ENCODE measurements around the gene IP6K2. TPM values are rescaled to one million over a fixed set of nuclear protein-coding genes. Genes with fewer than 3 reads are reported as not detected.

The IP6K2 gene
- total and polyA plus RNA-seq, 2 of the 13 experiments (the other 11 are each of a cell fraction or from before 2014, with no cell fraction given) = 85.5 to 112 TPM

DNA sequence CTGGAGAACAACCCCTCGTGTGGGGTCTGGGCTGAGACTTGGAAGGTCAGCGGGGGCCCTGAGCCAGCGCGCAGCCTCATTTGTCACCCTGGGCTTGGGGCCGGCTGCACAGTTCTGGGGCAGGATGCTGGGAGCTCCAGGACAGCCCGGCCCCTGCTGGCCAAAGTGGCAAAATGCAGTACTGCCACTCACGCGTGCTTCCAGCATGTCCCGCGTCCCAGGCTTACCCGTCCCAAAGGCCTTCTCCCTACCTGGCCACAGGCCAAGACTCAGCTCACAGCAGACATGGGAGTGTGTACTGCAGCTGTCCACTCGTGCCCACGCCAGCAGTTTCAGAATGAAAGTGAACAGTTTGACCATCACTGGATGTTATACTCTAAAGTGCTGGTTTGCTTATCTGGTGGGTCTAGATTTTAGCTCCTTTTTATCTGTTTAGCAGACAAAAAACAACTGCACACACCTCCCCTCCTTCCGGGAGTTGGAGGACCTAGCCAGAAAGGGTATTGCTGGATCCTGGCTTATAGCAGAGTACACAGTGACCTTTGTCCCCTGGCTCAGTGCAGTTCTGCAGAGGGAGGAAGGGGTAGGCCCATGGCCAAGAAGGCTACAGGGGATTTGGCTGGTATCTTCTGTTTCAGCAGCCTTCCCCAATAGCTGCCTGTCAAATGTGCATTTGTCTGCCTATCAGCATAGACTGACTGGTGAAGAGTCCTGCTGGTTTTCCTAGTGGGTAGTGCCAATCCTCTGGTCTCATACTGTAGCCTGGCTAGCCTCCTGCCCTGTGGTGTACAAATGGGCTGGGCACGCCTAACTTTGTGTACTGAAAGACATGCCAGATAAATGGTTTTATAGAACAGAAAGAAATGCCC is 23.2 kb upstream of the IP6K2 start (continued):
- TF ChIP-seq ZNF629 (CRISPR knock-in tag; conservative IDR thresholded peaks at IDR 0.05) (peak; percentile 50), THAP11 (CRISPR knock-in tag; IDR thresholded peaks at IDR 0.05) (no peak; the same call in 1 of the 2 replicates), ELF4 (CRISPR knock-in tag; IDR thresholded peaks at IDR 0.05; ENCODE audit: borderline replicate concordance) (peak; percentile 75; the same call in 1 of the 2 replicates), PHF20 (CRISPR knock-in tag; IDR thresholded peaks at IDR 0.05) (0 out of 2 replicates have a peak, but pooled peaks have one; percentile 13), ZBTB8A (CRISPR knock-in tag; IDR thresholded peaks at IDR 0.05; ENCODE audit: borderline replicate concordance, low read depth) (0 out of 2 replicates have a peak, but pooled peaks have one; percentile 81), HES4 (CRISPR knock-in tag; IDR thresholded peaks at IDR 0.05; ENCODE audit: borderline replicate concordance) (peak; percentile 45; the same call in 1 of the 2 replicates), DMAP1 (CRISPR knock-in tag; IDR thresholded peaks at IDR 0.05) (peak; percentile 77; the same call in 1 of the 2 replicates), SMAD9 (CRISPR knock-in tag; IDR thresholded peaks at IDR 0.05) (peak; percentile 68; the same call in 1 of the 2 replicates), ZNF543 (CRISPR knock-in tag; IDR thresholded peaks at IDR 0.05) (peak; percentile 77; the same call in 1 of the 2 replicates), ZNF616 (CRISPR knock-in tag; IDR thresholded peaks at IDR 0.05; ENCODE audit: low read depth) (peak; percentile 16; the same call in 1 of the 2 replicates), TOPORS (CRISPR knock-in tag; IDR thresholded peaks at IDR 0.05) (peak; percentile 75; the same call in 1 of the 2 replicates), CENPT (CRISPR knock-in tag; IDR thresholded peaks at IDR 0.05; ENCODE audit: low read depth) (0 out of 2 replicates have a peak, but pooled peaks have one; percentile 82), ZNF431 (CRISPR knock-in tag; IDR thresholded peaks at IDR 0.05; ENCODE audit: borderline replicate concordance, low read depth) (0 out of 2 replicates have a peak, but pooled peaks have one; percentile 35), ATF7 (IDR thresholded peaks at IDR 0.05) (no peak), ATF7 (CRISPR knock-in tag; IDR thresholded peaks at IDR 0.05) (no peak)
- TF ChIP-seq, protein P1, sequence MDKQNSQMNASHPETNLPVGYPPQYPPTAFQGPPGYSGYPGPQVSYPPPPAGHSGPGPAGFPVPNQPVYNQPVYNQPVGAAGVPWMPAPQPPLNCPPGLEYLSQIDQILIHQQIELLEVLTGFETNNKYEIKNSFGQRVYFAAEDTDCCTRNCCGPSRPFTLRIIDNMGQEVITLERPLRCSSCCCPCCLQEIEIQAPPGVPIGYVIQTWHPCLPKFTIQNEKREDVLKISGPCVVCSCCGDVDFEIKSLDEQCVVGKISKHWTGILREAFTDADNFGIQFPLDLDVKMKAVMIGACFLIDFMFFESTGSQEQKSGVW (CRISPR knock-in tag; IDR thresholded peaks at IDR 0.05; ENCODE audit: borderline replicate concordance) = no peak
- TF ChIP-seq, protein P2, sequence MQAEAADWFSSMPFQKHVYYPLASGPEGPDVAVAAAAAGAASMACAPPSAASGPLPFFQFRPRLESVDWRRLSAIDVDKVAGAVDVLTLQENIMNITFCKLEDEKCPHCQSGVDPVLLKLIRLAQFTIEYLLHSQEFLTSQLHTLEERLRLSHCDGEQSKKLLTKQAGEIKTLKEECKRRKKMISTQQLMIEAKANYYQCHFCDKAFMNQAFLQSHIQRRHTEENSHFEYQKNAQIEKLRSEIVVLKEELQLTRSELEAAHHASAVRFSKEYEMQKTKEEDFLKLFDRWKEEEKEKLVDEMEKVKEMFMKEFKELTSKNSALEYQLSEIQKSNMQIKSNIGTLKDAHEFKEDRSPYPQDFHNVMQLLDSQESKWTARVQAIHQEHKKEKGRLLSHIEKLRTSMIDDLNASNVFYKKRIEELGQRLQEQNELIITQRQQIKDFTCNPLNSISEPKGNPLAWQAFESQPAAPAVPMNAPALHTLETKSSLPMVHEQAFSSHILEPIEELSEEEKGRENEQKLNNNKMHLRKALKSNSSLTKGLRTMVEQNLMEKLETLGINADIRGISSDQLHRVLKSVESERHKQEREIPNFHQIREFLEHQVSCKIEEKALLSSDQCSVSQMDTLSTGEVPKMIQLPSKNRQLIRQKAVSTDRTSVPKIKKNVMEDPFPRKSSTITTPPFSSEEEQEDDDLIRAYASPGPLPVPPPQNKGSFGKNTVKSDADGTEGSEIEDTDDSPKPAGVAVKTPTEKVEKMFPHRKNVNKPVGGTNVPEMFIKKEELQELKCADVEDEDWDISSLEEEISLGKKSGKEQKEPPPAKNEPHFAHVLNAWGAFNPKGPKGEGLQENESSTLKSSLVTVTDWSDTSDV (CRISPR knock-in tag; IDR thresholded peaks at IDR 0.05) = 0 out of 2 replicates have a peak, but pooled peaks have one; percentile 65
- TF ChIP-seq, protein P3, sequence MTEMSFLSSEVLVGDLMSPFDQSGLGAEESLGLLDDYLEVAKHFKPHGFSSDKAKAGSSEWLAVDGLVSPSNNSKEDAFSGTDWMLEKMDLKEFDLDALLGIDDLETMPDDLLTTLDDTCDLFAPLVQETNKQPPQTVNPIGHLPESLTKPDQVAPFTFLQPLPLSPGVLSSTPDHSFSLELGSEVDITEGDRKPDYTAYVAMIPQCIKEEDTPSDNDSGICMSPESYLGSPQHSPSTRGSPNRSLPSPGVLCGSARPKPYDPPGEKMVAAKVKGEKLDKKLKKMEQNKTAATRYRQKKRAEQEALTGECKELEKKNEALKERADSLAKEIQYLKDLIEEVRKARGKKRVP (CRISPR knock-in tag; IDR thresholded peaks at IDR 0.05) = peak in 1 of 2 experiments; percentile 27; a peak in 1 of 4 replicates
- TF ChIP-seq, protein P4, sequence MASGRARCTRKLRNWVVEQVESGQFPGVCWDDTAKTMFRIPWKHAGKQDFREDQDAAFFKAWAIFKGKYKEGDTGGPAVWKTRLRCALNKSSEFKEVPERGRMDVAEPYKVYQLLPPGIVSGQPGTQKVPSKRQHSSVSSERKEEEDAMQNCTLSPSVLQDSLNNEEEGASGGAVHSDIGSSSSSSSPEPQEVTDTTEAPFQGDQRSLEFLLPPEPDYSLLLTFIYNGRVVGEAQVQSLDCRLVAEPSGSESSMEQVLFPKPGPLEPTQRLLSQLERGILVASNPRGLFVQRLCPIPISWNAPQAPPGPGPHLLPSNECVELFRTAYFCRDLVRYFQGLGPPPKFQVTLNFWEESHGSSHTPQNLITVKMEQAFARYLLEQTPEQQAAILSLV (CRISPR knock-in tag; IDR thresholded peaks at IDR 0.05; ENCODE audit: borderline replicate concordance) = peak; percentile 44; the same call in 1 of the 2 replicates
- TF ChIP-seq, protein P5, sequence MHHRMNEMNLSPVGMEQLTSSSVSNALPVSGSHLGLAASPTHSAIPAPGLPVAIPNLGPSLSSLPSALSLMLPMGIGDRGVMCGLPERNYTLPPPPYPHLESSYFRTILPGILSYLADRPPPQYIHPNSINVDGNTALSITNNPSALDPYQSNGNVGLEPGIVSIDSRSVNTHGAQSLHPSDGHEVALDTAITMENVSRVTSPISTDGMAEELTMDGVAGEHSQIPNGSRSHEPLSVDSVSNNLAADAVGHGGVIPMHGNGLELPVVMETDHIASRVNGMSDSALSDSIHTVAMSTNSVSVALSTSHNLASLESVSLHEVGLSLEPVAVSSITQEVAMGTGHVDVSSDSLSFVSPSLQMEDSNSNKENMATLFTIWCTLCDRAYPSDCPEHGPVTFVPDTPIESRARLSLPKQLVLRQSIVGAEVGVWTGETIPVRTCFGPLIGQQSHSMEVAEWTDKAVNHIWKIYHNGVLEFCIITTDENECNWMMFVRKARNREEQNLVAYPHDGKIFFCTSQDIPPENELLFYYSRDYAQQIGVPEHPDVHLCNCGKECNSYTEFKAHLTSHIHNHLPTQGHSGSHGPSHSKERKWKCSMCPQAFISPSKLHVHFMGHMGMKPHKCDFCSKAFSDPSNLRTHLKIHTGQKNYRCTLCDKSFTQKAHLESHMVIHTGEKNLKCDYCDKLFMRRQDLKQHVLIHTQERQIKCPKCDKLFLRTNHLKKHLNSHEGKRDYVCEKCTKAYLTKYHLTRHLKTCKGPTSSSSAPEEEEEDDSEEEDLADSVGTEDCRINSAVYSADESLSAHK (CRISPR knock-in tag; IDR thresholded peaks at IDR 0.05; ENCODE audit: borderline replicate concordance) = no peak

Data from HepG2 (cell line).